ENCODE measurements around the gene VWA2.

GRCh38 chr10:114291516-114291915, 52.5 kb downstream of the VWA2 start:
- TF ChIP-seq YY1 (IDR thresholded peaks at IDR 0.05; ENCODE audit: low read depth) (no peak), POLR2AphosphoS5 (IDR thresholded peaks at IDR 0.05; ENCODE audit: low read depth, low read length) (no peak), EP300 (IDR thresholded peaks at IDR 0.05; ENCODE audit: borderline replicate concordance in 1 of 2, low read depth in 1 of 2, low read length in 1 of 2) (no peak), FOXM1 (IDR thresholded peaks at IDR 0.05; ENCODE audit: low read depth) (no peak), ZBTB33 (IDR thresholded peaks at IDR 0.05; ENCODE audit: borderline replicate concordance, low read depth) (no peak), MAX (IDR thresholded peaks at IDR 0.05; ENCODE audit: low read depth) (no peak), CTCF (IDR thresholded peaks at IDR 0.05) (no peak), TAF1 (IDR thresholded peaks at IDR 0.05; ENCODE audit: borderline replicate concordance, low read depth, low read length) (no peak), RAD21 (IDR thresholded peaks at IDR 0.05; ENCODE audit: low read length) (no peak), RFX5 (IDR thresholded peaks at IDR 0.05; ENCODE audit: low read length) (no peak), GABPA (IDR thresholded peaks at IDR 0.05; ENCODE audit: low read depth) (no peak), SIN3A (IDR thresholded peaks at IDR 0.05; ENCODE audit: borderline replicate concordance, low read depth, low read length) (no peak), CHD2 (IDR thresholded peaks at IDR 0.05; ENCODE audit: low read length, partially characterized antibody) (no peak)

All from SK-N-SH (cell line).